ENCODE data around the gene ILRUN. TPM values are rescaled to one million over a fixed set of nuclear protein-coding genes. Genes with fewer than 3 reads are reported as not detected.
"Not testable (repeated sequence)": the region's sequence is repeated elsewhere in the genome, so short reads cannot be mapped to it uniquely, and the experiment has no call there.

Gene ILRUN
- total RNA-seq, 2 experiments from 2014 or later, result 27.1 to 82.7 TPM

DNA sequence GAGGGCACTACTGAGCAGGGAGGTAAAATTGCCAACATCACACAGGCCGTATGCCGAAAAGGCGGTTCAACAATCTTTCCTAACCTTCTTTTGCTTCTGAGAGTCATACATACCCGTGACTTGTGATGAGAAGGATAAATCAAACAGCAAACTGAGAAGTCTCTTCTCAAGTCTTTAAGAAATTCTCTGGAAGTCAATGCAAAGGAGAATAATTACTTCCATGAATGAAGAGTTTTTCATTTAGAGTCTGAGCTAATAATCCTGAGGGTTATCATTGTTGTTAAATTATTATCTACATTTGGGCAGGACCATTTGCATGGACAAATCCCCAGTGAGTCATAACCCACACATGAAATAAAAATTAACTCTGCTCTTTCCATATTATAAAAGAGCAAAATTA, 22.4 kb upstream of the ILRUN start:
- BruUV-seq (replicated peaks), result no TSS peak
- DNase-seq (ENCODE audit: low spot score), result no peak
- intact Hi-C loops (cut with micrococcal nuclease; ENCODE audit: unreplicated experiment), result no loop called here
- CTCF ChIA-PET (ENCODE audit: unreplicated experiment), result no interaction called here
- Histone ChIP-seq H3K4me3 (ENCODE audit: low read depth, low read length, poor library complexity, severe bottlenecking) (no peak overlapping the region), H3K9me3 (ENCODE audit: low read length) (no peaks in the 10 kb centered on the region), H4K20me1 (ENCODE audit: insufficient read depth, low read length) (no peaks in the 10 kb centered on the region), H3K27ac (ENCODE audit: low read depth, low read length, poor library complexity, severe bottlenecking) (no peak overlapping the region), H3K4me2 (ENCODE audit: low read length) (no peak overlapping the region), H3K79me2 (ENCODE audit: insufficient read depth, low read depth, low read length) (no peaks in the 10 kb centered on the region), H3K9me2 (ENCODE audit: insufficient read depth, low read length) (no peaks in the 10 kb centered on the region), H2AFZ (ENCODE audit: low read length) (no peak overlapping the region), H3K36me3 (ENCODE audit: insufficient read depth, low read length) (no peaks in the 10 kb centered on the region), H3K4me1 (ENCODE audit: insufficient read depth, low read length, poor library complexity, severe bottlenecking) (no peaks in the 10 kb centered on the region)
- POLR2A ChIA-PET, result interaction anchor here (2.0 kb wide), 1 partner anchor 12 kb away, joined by 5 read pairs; no protein-coding TSS in a partner anchor
- TF ChIP-seq, protein P1, sequence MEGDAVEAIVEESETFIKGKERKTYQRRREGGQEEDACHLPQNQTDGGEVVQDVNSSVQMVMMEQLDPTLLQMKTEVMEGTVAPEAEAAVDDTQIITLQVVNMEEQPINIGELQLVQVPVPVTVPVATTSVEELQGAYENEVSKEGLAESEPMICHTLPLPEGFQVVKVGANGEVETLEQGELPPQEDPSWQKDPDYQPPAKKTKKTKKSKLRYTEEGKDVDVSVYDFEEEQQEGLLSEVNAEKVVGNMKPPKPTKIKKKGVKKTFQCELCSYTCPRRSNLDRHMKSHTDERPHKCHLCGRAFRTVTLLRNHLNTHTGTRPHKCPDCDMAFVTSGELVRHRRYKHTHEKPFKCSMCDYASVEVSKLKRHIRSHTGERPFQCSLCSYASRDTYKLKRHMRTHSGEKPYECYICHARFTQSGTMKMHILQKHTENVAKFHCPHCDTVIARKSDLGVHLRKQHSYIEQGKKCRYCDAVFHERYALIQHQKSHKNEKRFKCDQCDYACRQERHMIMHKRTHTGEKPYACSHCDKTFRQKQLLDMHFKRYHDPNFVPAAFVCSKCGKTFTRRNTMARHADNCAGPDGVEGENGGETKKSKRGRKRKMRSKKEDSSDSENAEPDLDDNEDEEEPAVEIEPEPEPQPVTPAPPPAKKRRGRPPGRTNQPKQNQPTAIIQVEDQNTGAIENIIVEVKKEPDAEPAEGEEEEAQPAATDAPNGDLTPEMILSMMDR (conservative IDR thresholded peaks at IDR 0.05; ENCODE audit: low read length), result no peak

DNA sequence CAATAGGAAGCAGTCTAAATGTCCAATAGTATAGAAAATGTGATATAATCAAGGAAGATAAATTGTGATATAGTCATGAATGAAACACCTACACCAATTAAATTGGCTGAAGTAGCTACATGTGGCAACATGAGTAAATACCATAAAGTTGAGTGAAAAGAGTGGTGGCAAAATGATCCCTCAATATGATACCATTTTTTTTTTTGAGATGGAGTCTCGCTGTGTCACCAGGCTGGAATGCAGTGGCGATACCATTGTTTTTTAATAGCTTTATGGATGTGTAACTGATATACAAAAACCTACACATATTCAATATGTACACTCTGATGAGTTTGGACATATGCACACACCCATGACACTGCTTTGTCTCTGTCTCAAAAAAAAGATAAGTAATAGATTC, 20.9 kb upstream of the ILRUN start:
- Histone ChIP-seq H3K27ac (ENCODE audit: low read depth, low read length, poor library complexity, severe bottlenecking) (no peak overlapping the region), H3K9me2 (ENCODE audit: insufficient read depth, low read length) (no peaks in the 10 kb centered on the region), H3K4me1 (ENCODE audit: insufficient read depth, low read length, poor library complexity, severe bottlenecking) (no peaks in the 10 kb centered on the region), H3K79me2 (ENCODE audit: insufficient read depth, low read depth, low read length) (no peaks in the 10 kb centered on the region), H3K4me3 (ENCODE audit: low read depth, low read length, poor library complexity, severe bottlenecking) (no peak overlapping the region), H3K4me2 (ENCODE audit: low read length) (no peak overlapping the region), H4K20me1 (ENCODE audit: insufficient read depth, low read length) (no peaks in the 10 kb centered on the region), H2AFZ (ENCODE audit: low read length) (no peak overlapping the region), H3K36me3 (ENCODE audit: insufficient read depth, low read length) (no peaks in the 10 kb centered on the region), H3K9me3 (ENCODE audit: low read length) (no peaks in the 10 kb centered on the region)
- ChIA-PET CTCF (ENCODE audit: unreplicated experiment) (no interaction called here), POLR2A (interaction anchor here (2.0 kb wide), 1 partner anchor 14 kb away, joined by 5 read pairs; no protein-coding TSS in a partner anchor)
- BruUV-seq (replicated peaks), result no TSS peak
- intact Hi-C loops (cut with micrococcal nuclease; ENCODE audit: unreplicated experiment), result no loop called here
- TF ChIP-seq EZH2phosphoT487 (IDR thresholded peaks at IDR 0.05; ENCODE audit: borderline replicate concordance, low read depth, low read length), result no peak
- no peak for DNase-seq (ENCODE audit: low spot score)

DNA sequence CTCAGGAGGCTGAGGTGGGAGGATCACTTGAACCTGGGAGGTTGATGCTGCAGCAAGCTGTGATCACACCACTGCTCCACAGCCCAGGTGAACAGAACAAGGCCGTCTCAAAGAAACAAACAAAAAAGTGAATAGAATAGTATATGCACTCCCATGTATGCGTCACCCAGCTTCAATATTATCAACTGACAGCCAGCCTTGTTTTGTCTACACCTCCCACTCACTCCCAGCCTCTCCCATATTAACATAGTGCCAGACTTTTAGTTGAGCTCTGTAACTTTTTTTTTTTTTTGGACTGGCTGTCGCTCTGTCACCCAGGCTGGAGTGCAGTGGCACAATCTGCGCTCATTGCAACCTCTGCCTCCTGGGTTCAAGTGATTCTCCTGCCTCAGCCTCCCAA, 18.1 kb upstream of the ILRUN start:
- no peak for DNase-seq (ENCODE audit: low spot score)
- TF ChIP-seq EZH2phosphoT487 (IDR thresholded peaks at IDR 0.05; ENCODE audit: borderline replicate concordance, low read depth, low read length), result no peak
- TF ChIP-seq, protein P1 (conservative IDR thresholded peaks at IDR 0.05; ENCODE audit: low read length), result no peak
- H3K4me2 ChIP-seq (ENCODE audit: low read length), result no peak overlapping the region
- CTCF ChIA-PET (ENCODE audit: unreplicated experiment), result interaction anchor here (0.6 kb wide), 1 partner anchor 286 kb away, joined by 5 read pairs; no protein-coding TSS in a partner anchor
- H3K9me2 ChIP-seq (ENCODE audit: insufficient read depth, low read length), result no peaks in the 10 kb centered on the region
- no peaks in the 10 kb centered on the region for H3K36me3 ChIP-seq (ENCODE audit: insufficient read depth, low read length)
- intact Hi-C loops (cut with micrococcal nuclease; ENCODE audit: unreplicated experiment), result no loop called here
- H4K20me1 ChIP-seq (ENCODE audit: insufficient read depth, low read length), result no peaks in the 10 kb centered on the region
- no peaks in the 10 kb centered on the region for H3K4me1 ChIP-seq (ENCODE audit: insufficient read depth, low read length, poor library complexity, severe bottlenecking)
- no TSS peak for BruUV-seq (replicated peaks)
- H3K27ac ChIP-seq (ENCODE audit: low read depth, low read length, poor library complexity, severe bottlenecking), result no peak overlapping the region
- no peak overlapping the region for H2AFZ ChIP-seq (ENCODE audit: low read length)
- POLR2A ChIA-PET, result interaction anchor here (0.7 kb wide), 2 partner anchors 14 to 23 kb away, joined by 3 read pairs; no protein-coding TSS in a partner anchor
- H3K79me2 ChIP-seq (ENCODE audit: insufficient read depth, low read depth, low read length), result no peaks in the 10 kb centered on the region
- no peaks in the 10 kb centered on the region for H3K9me3 ChIP-seq (ENCODE audit: low read length)
- H3K4me3 ChIP-seq (ENCODE audit: low read depth, low read length, poor library complexity, severe bottlenecking), result no peak overlapping the region

DNA sequence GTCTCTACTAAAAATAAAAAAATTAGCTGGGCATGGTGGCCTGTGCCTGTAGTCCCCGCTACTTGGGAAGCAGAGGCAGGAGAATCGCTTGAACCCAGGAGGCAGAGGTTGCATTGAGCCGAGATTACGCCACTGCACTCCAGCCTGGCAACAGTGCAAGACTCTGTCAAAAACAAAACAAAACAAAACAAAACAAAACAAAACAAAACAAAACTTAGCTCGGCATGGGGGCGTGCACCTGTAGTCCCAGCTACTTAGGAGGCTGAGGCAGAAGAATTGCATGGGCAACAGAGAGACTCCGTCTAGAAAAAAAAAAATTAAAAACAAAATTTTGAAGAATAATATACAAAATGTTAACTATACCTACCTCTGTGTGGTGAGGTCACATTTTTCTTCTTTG, 16.3 kb upstream of the ILRUN start:
- H3K4me2 ChIP-seq (ENCODE audit: low read length), result not testable (repeated sequence)

More for the DNA sequence above, 16.3 kb upstream of the ILRUN start:
- H4K20me1 ChIP-seq (ENCODE audit: insufficient read depth, low read length); H3K27ac ChIP-seq (ENCODE audit: low read depth, low read length, poor library complexity, severe bottlenecking); BruUV-seq (replicated peaks); H3K9me2 ChIP-seq (ENCODE audit: insufficient read depth, low read length); H3K79me2 ChIP-seq (ENCODE audit: insufficient read depth, low read depth, low read length); H2AFZ ChIP-seq (ENCODE audit: low read length); CTCF ChIA-PET (ENCODE audit: unreplicated experiment); H3K9me3 ChIP-seq (ENCODE audit: low read length); H3K4me1 ChIP-seq (ENCODE audit: insufficient read depth, low read length, poor library complexity, severe bottlenecking); DNase-seq (ENCODE audit: low spot score); intact Hi-C loops (cut with micrococcal nuclease; ENCODE audit: unreplicated experiment); H3K36me3 ChIP-seq (ENCODE audit: insufficient read depth, low read length); H3K4me3 ChIP-seq (ENCODE audit: low read depth, low read length, poor library complexity, severe bottlenecking): not testable (repeated sequence)
- POLR2A ChIA-PET, result interaction anchor here (0.6 to 0.7 kb wide), 2 partner anchors 16 to 425 kb away, joined by 3 to 6 read pairs; no protein-coding TSS in a partner anchor
